ENCODE data around the gene NT5C2.

DNA sequence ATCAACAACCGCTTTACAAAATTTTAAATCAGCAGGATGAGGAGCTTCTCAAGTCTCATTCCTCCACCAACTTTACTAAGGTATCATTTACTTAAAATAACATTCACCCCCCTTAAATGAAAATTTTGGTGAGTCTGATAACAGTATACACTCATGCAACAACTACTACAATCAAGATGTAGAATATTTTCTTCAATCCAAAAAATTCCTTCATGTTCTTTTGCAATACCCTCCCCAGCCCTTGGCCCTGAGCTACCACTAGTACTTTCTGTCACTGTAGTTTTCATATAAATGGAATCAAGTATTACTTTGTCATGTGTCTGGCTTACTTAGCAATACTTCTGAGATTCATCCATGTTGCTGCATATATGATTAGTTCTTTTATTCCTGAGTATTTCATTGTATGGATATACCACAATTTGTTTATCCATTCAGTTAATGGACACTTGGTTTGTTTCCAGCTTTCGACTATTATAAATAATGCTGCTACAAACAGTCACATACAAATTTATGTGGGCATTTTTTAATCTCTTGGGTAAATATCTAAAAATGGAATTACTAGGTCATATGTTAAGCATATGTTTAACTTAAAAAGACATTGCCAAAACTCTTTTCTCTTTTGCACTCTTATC is 43.0 kb downstream of the NT5C2 start:
- TF ChIP-seq, protein P1, sequence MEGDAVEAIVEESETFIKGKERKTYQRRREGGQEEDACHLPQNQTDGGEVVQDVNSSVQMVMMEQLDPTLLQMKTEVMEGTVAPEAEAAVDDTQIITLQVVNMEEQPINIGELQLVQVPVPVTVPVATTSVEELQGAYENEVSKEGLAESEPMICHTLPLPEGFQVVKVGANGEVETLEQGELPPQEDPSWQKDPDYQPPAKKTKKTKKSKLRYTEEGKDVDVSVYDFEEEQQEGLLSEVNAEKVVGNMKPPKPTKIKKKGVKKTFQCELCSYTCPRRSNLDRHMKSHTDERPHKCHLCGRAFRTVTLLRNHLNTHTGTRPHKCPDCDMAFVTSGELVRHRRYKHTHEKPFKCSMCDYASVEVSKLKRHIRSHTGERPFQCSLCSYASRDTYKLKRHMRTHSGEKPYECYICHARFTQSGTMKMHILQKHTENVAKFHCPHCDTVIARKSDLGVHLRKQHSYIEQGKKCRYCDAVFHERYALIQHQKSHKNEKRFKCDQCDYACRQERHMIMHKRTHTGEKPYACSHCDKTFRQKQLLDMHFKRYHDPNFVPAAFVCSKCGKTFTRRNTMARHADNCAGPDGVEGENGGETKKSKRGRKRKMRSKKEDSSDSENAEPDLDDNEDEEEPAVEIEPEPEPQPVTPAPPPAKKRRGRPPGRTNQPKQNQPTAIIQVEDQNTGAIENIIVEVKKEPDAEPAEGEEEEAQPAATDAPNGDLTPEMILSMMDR (IDR thresholded peaks at IDR 0.05): no peak
- TF ChIP-seq POLR2A (IDR thresholded peaks at IDR 0.05): no peak

Measured in lower leg skin (tissue), 3 donors.